GM12872 (cell line): ENCODE measurements around the gene CREM.

Source experiments
- TF ChIP-seq, protein P1 (sequence below): IDR thresholded peaks from 3 replicates; pipeline ENCODE4 v1.5.1; 2011; ENCODE audit warnings: low read depth, mild to moderate bottlenecking, low read length, moderate library complexity; ENCODE audit not compliant: insufficient read depth

The CREM gene

GRCh38 chr10:35126530-35127288 is at the start of gene CREM:
Gene CREM (plus strand): TSS chr10:35126846. CDS start chr10:35137836, 10,990 bp downstream.
- TF ChIP-seq, protein P1, sequence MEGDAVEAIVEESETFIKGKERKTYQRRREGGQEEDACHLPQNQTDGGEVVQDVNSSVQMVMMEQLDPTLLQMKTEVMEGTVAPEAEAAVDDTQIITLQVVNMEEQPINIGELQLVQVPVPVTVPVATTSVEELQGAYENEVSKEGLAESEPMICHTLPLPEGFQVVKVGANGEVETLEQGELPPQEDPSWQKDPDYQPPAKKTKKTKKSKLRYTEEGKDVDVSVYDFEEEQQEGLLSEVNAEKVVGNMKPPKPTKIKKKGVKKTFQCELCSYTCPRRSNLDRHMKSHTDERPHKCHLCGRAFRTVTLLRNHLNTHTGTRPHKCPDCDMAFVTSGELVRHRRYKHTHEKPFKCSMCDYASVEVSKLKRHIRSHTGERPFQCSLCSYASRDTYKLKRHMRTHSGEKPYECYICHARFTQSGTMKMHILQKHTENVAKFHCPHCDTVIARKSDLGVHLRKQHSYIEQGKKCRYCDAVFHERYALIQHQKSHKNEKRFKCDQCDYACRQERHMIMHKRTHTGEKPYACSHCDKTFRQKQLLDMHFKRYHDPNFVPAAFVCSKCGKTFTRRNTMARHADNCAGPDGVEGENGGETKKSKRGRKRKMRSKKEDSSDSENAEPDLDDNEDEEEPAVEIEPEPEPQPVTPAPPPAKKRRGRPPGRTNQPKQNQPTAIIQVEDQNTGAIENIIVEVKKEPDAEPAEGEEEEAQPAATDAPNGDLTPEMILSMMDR, result peak; percentile 60

- TF ChIP-seq, protein P1, result no peak
These were observed 47.4 kb upstream of the CREM start for GRCh38 chr10:35079265-35079664.

DNA sequence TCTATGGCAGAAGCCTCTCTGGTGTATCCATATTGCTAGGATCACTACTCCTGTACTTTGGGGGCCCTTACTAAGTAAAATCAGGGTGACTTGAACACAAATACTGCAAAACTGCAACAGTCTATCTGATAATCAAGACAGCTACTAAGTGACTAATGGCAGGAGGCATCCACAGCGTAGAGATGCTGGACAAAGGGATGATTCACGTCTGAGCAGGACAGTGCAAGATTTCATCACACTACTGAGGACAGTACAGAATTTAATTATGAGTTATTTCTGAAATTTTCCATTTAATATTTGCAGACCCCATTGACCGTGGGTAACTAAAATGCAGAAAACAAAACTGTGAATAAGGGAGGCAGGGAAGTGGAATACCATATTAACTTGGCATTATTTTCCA is 46.9 kb upstream of the CREM start:
- TF ChIP-seq, protein P1, result no peak

DNA sequence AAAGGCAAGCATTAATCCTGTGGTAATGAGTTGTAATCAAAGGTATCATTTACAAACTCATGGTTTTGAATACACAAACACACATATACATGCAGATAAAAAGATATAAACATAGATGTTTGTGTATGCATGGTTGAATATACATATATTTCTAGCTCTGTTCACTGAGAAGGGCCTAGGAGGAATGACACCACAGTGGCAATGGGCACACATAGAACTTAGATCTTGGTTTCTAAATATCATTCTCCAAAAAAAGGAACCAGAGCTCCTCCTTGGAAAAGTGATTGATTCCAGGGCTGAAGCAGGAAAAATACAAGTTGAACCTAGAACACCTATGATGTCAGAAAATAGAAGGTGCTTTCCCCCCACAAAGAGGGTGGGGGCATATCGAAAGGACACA is 43.4 kb upstream of the CREM start:
- TF ChIP-seq, protein P1, result no peak

DNA sequence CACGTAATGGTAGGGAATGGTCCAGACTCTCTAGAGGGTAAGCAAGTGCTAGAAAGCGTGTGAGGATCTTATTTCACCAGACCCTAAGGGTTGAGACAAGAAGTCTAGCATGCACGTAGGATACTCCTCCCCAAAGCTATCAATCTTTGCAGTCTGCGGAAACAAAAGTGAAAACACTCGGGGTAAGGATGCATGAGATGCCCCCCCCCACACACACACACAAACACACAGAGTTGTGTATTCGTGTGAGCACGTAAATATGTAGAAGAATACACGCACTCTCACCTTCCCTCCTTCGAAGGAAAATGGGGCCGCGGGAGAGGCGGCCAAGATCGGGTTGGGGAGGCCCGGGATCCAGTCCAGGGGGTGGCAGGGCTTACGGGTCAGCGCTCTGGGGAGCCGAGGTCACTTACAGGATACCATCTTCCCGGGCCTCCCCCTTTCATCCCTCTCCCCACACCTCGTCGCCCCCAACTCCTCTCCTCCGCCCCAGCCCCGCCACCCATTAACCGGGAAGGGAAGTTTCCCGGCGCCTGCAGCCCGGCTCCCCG is 37.0 kb upstream of the CREM start:
- TF ChIP-seq, protein P1, result no peak

DNA sequence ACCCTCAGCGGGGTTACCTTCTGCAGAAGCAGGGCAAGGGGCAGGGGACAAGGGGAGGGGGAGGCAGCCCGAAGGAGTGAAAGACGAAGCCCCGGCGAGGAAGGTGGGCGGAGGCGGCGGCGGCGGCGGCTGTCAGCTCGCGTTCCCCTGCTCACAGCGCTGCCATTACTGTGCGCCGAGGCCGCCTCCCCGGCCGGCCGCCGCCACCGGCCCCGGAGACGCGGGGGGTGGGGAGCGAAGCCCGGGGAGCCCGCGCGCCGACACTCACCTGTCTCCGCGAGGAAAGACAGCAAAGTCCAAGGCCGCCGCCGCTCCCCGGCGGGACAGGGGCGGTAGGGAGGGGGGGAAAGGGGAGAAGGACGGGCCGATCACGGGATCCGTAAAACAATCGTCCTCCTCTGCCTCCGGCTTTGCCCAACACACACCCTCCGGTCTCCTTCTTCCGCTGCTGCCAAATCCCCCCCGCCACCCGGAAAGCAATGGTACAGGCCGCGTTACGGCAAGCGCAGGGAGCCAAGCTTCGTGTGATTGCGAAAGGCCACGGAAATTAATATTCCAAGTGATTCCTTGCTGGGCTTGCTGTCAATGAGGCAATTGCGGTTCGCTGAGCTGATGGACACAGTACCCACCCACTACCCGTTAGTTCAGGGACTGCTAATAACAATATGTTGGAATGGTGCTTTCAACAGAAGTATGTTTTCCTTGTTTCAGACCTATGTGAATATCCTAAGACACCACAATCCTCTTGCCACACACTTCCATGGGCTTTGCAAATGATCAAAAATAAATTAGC is 36.3 kb upstream of the CREM start, which contains the start of gene CUL2:
Gene CUL2, minus strand, starts transcription at position 180 of the 793 bp plus-strand sequence. CDS start 19,024 bp downstream, outside the sequence.
- TF ChIP-seq, protein P1, result no peak
